ENCODE measurements around the gene DIDO1.

Gene DIDO1

DNA sequence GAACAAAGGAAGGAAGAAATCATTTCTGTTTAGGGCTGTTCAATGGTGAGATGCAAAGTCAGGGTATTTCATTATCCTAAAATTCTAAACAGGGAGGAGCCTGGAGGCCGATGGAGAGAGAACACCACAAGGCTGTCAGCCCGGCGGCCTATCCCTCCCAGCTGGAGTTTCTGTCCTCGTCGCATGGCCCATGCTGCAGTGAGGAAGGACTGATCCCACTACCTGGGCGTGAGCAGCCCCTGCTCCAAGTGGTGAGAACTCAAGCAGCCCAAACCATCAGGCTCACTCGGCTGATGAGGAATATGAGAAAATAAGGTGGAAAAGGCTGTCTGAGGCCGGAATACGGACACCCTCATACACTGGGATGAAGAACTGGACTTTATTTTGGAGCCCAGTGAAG, 30.8 kb downstream of the DIDO1 start:
- no peak overlapping the region for H3K4me3 ChIP-seq (replicated peaks; ENCODE audit: low read depth, low read length)
- no peak for DNase-seq (ENCODE audit: low read depth)
- TF ChIP-seq, protein P1, sequence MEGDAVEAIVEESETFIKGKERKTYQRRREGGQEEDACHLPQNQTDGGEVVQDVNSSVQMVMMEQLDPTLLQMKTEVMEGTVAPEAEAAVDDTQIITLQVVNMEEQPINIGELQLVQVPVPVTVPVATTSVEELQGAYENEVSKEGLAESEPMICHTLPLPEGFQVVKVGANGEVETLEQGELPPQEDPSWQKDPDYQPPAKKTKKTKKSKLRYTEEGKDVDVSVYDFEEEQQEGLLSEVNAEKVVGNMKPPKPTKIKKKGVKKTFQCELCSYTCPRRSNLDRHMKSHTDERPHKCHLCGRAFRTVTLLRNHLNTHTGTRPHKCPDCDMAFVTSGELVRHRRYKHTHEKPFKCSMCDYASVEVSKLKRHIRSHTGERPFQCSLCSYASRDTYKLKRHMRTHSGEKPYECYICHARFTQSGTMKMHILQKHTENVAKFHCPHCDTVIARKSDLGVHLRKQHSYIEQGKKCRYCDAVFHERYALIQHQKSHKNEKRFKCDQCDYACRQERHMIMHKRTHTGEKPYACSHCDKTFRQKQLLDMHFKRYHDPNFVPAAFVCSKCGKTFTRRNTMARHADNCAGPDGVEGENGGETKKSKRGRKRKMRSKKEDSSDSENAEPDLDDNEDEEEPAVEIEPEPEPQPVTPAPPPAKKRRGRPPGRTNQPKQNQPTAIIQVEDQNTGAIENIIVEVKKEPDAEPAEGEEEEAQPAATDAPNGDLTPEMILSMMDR (IDR thresholded peaks at IDR 0.05; ENCODE audit: low read length, missing control alignments): no peak

DNA sequence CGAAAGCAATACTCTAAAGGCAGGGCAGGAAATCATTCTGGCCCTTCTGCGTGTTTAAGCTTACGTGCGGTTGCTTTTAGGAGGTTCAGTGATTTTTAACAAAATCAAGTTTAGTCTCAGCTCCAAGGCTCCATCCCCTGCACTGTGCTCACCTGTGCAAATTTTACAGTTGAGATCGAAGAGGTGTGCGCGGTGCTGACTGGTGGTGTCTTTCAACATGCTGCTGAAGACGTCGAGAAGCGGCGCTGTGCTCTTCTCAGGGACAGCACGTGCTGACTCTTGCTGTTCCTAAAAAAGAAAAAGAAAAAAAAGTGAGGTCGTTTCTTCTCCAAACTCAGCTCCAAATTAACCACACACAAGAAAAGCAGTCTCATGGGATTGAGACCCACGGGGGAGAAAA, 32.0 kb downstream of the DIDO1 start:
- TF ChIP-seq, protein P1 (IDR thresholded peaks at IDR 0.05; ENCODE audit: low read length, missing control alignments): no peak
- DNase-seq (ENCODE audit: low read depth): no peak
- no peak overlapping the region for H3K4me3 ChIP-seq (replicated peaks; ENCODE audit: low read depth, low read length)

DNA sequence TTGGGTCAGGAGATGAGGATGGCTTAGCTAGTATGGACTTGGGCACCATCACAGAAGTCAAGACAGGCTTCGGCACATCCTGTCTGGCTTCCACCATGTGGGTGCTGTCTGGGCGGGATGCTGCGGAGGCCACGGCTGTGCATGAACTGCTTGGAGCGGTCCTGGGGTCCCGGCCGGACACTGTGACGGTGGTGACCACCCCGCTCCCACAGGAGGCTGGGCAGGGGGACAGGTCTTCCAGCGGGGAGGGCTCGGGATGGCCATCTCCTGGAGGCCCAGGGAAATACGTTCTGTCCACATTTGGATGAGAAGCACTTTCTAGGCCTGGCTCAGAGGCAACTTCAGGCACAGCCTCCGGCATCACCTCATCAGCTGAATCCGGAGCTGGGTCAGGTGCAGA, 32.6 kb downstream of the DIDO1 start:
- no peak for DNase-seq (ENCODE audit: low read depth)
- TF ChIP-seq, protein P1 (IDR thresholded peaks at IDR 0.05; ENCODE audit: low read length, missing control alignments): no peak
- no peak overlapping the region for H3K4me3 ChIP-seq (replicated peaks; ENCODE audit: low read depth, low read length)

DNA sequence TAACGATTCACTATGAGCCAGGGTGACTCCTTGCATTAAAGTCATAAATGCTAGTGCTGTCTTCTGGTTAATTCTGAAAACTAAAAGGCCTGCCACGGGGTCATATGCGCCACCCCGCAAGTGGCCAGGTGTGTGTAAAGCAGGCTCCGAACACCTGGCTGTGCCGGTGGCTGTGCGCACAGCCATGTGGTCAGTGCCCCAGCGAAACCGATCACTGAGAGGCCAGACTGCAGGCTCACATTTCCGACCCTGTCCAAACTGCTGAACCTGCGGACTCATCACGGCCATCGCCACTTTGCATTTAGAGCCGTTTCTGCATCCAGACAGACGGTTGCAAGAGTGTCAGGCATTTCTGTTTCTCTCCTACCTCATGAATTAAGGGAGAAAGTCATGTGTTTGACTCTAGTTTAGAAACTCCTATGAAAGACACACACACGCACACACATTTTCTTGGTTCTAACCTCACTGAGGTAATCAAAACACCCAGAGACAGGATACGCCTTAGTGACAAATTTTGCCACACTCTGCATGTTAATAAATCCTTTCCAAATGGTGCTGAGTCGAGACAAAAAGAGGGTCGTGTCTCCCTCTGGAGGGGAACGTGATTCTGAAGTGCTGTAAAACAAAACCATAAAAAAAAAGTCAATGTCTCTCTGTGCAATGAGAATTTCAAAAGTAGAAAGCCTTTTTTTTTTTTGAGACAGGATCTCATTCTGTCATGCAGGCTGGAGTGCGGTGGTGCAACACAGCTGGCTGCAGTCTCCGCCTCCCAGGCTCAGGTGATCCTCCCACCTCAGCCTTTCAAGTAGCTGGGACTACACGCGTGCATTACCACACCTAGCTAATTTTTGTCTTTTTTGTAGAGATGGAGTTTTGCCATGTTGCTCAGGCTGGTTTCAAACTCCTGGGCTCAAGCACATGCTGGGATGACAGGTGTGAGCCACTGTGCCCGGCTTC, 33.7 kb downstream of the DIDO1 start:
- TF ChIP-seq, protein P1 (IDR thresholded peaks at IDR 0.05; ENCODE audit: low read length, missing control alignments): no peak
- no peak overlapping the region for H3K4me3 ChIP-seq (replicated peaks; ENCODE audit: low read depth, low read length)
- no peak for DNase-seq (ENCODE audit: low read depth)

DNA sequence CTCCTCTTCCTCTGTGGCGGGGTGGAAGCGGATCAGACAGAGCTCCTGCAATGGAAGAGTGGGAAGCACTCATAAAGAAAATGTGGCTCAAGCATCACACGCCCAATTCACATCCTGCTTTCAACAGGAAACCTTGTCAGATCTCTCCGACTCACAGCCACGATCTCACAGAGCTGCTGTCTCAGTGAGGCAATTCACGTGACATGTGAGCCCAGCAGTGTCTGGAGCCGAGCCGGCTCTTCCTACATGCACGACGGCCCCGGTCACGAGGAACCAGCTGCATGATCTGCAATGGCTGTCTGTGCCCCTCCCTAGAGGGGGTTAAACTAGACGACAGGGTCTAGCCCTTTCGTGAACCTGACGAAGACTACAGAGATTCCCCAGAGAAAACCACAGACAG, 35.2 kb downstream of the DIDO1 start:
- DNase-seq (ENCODE audit: low read depth): peak; percentile 32
- TF ChIP-seq, protein P1 (IDR thresholded peaks at IDR 0.05; ENCODE audit: low read length, missing control alignments): no peak
- H3K4me3 ChIP-seq (replicated peaks; ENCODE audit: low read depth, low read length): no peak overlapping the region

DNA sequence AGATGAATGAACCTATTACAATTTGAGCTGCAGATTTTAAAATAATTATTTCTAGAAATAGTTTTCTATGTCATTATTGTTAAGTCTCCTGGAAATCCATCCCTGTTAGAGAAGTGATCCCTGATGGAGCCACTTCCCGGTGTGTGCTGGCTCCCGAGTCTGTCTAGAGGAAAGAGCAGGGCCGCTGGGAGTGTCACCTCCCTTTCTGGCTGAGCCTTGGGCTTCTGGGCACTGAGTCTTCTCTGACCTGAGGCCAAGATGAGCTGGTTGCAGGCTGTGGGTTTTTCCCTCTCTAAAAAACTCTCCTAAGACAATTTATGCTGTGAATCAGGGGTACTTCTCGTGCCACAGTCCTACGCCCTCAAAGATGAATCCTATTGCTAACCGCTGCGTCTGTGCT, 35.9 kb downstream of the DIDO1 start:
- TF ChIP-seq, protein P1 (IDR thresholded peaks at IDR 0.05; ENCODE audit: low read length, missing control alignments): no peak
- DNase-seq (ENCODE audit: low read depth): no peak

DNA sequence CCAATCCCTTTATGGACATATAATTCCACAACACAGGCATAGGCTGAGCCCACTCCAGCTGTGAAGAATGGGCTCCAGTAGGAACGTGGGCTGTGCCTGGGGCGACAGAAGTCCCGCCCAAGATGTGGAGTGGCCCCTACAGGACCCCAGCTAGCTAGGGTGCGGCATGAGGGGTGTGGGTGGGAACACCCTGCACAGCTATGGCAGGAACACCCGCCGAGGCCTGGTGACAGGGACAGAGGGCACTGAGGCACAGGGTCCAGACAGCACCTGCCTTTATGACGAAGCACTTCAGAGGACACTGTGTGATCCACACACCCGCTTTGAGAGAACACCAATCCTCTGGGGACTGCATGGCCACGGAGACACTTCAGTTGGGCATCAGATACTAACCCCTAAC, 36.4 kb downstream of the DIDO1 start:
- TF ChIP-seq, protein P1 (IDR thresholded peaks at IDR 0.05; ENCODE audit: low read length, missing control alignments): no peak
- no peak for DNase-seq (ENCODE audit: low read depth)
- H3K4me3 ChIP-seq (replicated peaks; ENCODE audit: low read depth, low read length): no peak overlapping the region

More for the DNA sequence above, 35.9 kb downstream of the DIDO1 start:
- no peak overlapping the region for H3K4me3 ChIP-seq (replicated peaks; ENCODE audit: low read depth, low read length)
